ENCODE results near the gene KIF21A.

The KIF21A gene

DNA sequence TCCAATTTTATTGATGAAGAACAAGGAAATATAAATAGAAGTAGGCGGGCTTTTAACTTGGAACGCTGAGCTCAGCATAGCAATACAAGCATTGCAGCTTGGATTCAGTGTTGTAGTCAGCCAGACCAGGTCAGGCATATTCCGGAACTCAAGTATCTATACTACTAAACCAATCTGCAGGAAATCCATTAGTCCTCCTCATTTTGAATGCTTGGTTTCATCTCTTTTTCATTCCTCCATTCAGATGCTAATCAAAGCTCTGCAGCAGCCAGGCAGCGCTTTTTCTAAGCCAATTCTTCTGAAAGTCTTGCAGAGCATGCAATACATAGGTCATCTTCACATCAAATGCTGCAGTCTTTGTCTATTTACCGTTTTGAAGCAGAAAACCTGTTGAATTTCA lies 49.0 kb downstream of the KIF21A start:
- ChIA-PET POLR2A (no interaction called here), CTCF (interaction anchor here (1.3 to 2.5 kb wide), 5 partner anchors 8 to 47 kb away, joined by 3 to 10 read pairs (median 6); no protein-coding TSS in a partner anchor)
- no peak for DNase-seq (ENCODE audit: extremely low spot score)
- TF ChIP-seq, protein P1, sequence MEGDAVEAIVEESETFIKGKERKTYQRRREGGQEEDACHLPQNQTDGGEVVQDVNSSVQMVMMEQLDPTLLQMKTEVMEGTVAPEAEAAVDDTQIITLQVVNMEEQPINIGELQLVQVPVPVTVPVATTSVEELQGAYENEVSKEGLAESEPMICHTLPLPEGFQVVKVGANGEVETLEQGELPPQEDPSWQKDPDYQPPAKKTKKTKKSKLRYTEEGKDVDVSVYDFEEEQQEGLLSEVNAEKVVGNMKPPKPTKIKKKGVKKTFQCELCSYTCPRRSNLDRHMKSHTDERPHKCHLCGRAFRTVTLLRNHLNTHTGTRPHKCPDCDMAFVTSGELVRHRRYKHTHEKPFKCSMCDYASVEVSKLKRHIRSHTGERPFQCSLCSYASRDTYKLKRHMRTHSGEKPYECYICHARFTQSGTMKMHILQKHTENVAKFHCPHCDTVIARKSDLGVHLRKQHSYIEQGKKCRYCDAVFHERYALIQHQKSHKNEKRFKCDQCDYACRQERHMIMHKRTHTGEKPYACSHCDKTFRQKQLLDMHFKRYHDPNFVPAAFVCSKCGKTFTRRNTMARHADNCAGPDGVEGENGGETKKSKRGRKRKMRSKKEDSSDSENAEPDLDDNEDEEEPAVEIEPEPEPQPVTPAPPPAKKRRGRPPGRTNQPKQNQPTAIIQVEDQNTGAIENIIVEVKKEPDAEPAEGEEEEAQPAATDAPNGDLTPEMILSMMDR (IDR thresholded peaks at IDR 0.05; ENCODE audit: control extremely low read depth, extremely low read depth, low read depth, missing control alignments), result no peak

DNA sequence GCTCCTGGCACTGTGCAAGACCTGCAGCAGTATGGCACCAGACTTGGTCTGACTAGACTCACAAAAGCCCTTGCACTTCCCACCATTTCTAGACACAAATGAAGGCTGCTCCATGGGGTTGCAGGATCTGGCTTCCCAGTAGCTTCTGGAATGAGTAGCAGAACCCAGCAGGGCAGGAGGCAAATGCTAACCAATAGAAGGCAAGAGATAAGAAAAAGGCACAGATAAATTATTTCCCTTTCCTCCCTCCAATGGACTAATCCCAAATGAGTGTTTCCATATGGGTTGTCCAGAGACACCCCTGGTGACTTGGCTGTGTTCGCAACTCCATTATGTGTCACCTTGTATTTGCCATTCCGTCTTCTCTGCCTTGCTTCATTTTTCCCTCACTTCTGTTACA lies 49.7 kb downstream of the KIF21A start:
- TF ChIP-seq, protein P1 (IDR thresholded peaks at IDR 0.05; ENCODE audit: control extremely low read depth, extremely low read depth, low read depth, missing control alignments), result no peak
- POLR2A ChIA-PET, result no interaction called here
- CTCF ChIA-PET, result interaction anchor here (1.7 to 2.5 kb wide), 3 partner anchors 9 to 16 kb away, joined by 4 to 10 read pairs (median 10); no protein-coding TSS in a partner anchor

DNA sequence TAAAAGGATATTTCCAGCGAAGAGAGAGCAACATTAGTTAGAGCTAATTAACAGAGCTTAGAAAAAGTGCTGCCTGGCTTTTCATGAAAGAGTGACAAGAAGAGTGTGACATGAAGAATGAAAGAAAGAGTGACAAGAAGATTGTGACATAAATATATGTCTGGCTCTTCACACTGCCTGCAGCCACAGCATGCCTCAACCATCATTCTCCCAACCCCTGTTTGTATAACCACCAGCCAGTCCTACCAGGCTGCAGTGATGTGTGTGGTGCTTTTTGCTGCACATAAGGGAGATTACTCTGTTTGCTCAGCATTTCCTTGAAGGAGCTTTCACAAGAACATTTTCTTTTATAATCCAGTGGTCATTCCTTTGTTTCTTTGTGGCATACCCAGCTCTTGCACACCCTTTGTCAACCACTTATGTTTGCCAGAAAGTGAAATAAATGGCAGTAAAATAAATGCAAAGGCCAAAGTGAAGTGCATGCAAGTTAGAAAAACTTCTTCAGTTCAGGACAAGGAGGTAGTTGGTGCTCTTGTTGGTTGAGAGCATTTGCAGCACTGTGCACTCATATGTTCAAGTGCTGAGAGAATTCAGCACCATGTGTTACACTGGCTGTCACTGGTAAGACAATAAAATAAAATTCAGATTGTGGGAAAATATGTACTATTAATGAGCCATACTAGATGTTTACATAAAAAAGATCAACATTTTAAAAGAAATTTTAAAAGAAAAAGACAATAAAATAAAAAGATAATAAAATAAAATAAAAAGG lies 50.6 kb downstream of the KIF21A start:
- no peak for DNase-seq (ENCODE audit: extremely low spot score)
- POLR2A ChIA-PET, result no interaction called here
- CTCF ChIA-PET, result interaction anchor here (0.9 to 1.7 kb wide), 5 partner anchors 9 to 52 kb away, joined by 3 to 5 read pairs (median 3); no protein-coding TSS in a partner anchor
- TF ChIP-seq, protein P1 (IDR thresholded peaks at IDR 0.05; ENCODE audit: control extremely low read depth, extremely low read depth, low read depth, missing control alignments), result no peak

More for the DNA sequence above, 49.7 kb downstream of the KIF21A start:
- DNase-seq (ENCODE audit: extremely low spot score), result no peak

DNA sequence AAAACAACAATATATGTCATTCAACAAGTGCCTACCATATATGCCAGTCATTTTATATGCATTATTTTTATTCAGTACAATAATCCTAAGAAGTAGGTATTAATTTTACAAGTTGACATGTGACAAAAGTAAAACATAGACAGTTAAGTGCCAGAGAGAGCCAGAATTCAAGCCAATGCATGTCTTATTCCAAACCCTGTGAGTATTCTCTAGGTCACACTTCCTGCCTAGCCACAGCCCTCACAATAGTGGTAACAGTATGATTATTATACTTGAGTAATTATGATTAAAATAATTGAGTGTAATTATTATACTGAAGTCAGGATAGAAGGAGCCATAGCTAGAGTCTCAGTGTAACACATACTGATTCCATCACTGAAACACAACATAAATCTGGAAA lies 52.2 kb downstream of the KIF21A start:
- ChIA-PET POLR2A (no interaction called here), CTCF (interaction anchor here (1.6 to 1.7 kb wide), 2 partner anchors 10 to 15 kb away, joined by 3 to 5 read pairs; no protein-coding TSS in a partner anchor)
- DNase-seq (ENCODE audit: extremely low spot score), result no peak
- TF ChIP-seq, protein P1 (IDR thresholded peaks at IDR 0.05; ENCODE audit: control extremely low read depth, extremely low read depth, low read depth, missing control alignments), result no peak

DNA sequence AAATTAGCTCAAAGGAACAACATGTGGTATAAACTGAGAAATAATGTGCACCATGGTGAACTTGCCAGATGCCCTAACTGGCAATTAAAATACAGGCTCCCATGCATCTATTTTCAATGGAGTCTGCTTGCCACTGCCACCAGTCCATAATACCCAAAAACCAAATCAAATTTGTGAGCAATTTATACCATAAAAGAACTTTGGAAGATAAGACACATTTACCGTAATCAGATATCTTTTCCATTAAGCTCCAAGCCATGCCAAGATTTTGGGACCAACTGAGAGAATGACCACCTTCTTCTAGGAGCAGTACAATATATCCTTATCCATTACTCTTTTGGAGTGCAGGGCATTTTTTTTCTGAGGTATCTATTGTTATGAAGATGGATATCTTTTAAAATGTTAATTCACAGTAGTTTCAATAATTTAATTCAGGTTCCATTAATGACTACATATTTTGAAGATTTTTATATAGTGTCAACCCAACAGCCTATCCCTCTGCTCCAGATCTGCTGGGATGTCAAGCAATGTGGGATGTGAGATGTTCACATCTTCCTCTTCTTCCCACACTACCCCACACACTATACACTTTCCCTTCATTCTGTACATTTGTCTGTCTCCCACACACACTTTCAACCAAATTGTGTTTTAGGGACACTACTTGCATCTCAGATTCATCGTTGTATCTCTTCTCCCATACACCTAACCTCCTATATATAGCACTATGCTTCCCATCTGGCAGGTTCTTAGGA lies 53.3 kb downstream of the KIF21A start:
- POLR2A ChIA-PET, result no interaction called here

DNA sequence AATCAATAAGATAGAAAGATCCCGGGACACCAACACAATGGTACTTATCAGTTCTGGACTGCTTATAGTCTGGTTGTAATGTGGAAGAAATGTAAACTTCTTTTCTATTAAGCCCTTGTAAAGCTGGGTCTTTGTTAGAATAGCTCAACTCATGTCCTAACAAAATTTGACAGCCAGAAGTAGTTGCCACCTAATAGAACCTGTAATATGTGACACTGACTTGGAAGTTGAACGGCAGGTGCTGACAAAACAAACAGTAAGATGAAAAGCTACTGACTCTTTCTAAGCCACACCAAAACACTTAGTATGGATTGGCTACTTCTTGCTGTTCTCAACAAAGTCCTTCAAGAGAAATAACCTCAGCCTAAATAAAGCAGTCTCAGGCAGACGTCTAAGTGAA lies 56.6 kb downstream of the KIF21A start:
- POLR2A ChIA-PET, result interaction anchor here (0.6 to 0.7 kb wide), 2 partner anchors 15 to 21 kb away, joined by 3 to 5 read pairs; no protein-coding TSS in a partner anchor
- CTCF ChIA-PET, result interaction anchor here (1.0 to 2.9 kb wide), 7 partner anchors 9 to 480 kb away, joined by 3 to 13 read pairs (median 5); no protein-coding TSS in a partner anchor
- no peak for DNase-seq (ENCODE audit: extremely low spot score)
- TF ChIP-seq, protein P1 (IDR thresholded peaks at IDR 0.05; ENCODE audit: control extremely low read depth, extremely low read depth, low read depth, missing control alignments), result no peak

More for the DNA sequence above, 53.3 kb downstream of the KIF21A start:
- DNase-seq (ENCODE audit: extremely low spot score), result no peak
- TF ChIP-seq, protein P1 (IDR thresholded peaks at IDR 0.05; ENCODE audit: control extremely low read depth, extremely low read depth, low read depth, missing control alignments), result no peak
- CTCF ChIA-PET, result no interaction called here
